HepG2 (cell line): ENCODE measurements around the gene STAT5A. TPM values are rescaled to one million over a fixed set of nuclear protein-coding genes. Genes with fewer than 3 reads are reported as not detected.

Source experiments
- AHR ChIP-seq: IDR thresholded peaks from 2 replicates; pipeline ENCODE4 v1.6.1; 2018; ENCODE audit warnings: missing genetic modification reagents, missing compliant biosample characterization
- ARID2 ChIP-seq: sonication (generic); formaldehyde crosslinking; IDR thresholded peaks from 2 replicates; pipeline ENCODE4 v1.8.1; 2022; ENCODE audit warnings: mild to moderate bottlenecking, missing genetic modification reagents, borderline replicate concordance
- ATRX ChIP-seq: sonication (generic); formaldehyde crosslinking; IDR thresholded peaks from 2 replicates; pipeline ENCODE4 v1.4.0; 2020; ENCODE audit warnings: missing genetic modification reagents, borderline replicate concordance
- DNMT3B ChIP-seq: conservative IDR thresholded peaks from 2 replicates; pipeline ENCODE4 v1.6.1; 2016; ENCODE audit warnings: missing biosample characterization, control low read depth
- FOSL1 ChIP-seq: sonication (generic); formaldehyde crosslinking; IDR thresholded peaks from 2 replicates; pipeline ENCODE4 v1.9.0; 2021; ENCODE audit warnings: missing genetic modification reagents, borderline replicate concordance
- HMGA1 ChIP-seq: sonication (generic); formaldehyde crosslinking; conservative IDR thresholded peaks from 2 replicates; pipeline ENCODE4 v1.4.0; 2020; ENCODE audit warnings: missing genetic modification reagents
- HOXA3 ChIP-seq: sonication (generic); formaldehyde crosslinking; IDR thresholded peaks from 2 replicates; pipeline ENCODE4 v1.5.0; 2020; ENCODE audit warnings: missing genetic modification reagents
- MTA1 ChIP-seq: sonication (generic); formaldehyde crosslinking; IDR thresholded peaks from 2 replicates; pipeline ENCODE4 v1.4.0; 2020; ENCODE audit warnings: missing genetic modification reagents, mild to moderate bottlenecking, borderline replicate concordance
- MXD1 ChIP-seq: sonication (generic); formaldehyde crosslinking; IDR thresholded peaks from 2 replicates; pipeline ENCODE4 v1.4.0; 2020; ENCODE audit warnings: mild to moderate bottlenecking, missing genetic modification reagents
- MYNN ChIP-seq: sonication (generic); formaldehyde crosslinking; IDR thresholded peaks from 2 replicates; pipeline ENCODE4 v1.4.0; 2020; ENCODE audit warnings: mild to moderate bottlenecking, low read depth, missing genetic modification reagents
- PAX8 ChIP-seq: sonication (generic); formaldehyde crosslinking; IDR thresholded peaks from 2 replicates; pipeline ENCODE4 v1.8.0; 2022; ENCODE audit warnings: mild to moderate bottlenecking, missing genetic modification reagents, borderline replicate concordance
- SMAD9 ChIP-seq: sonication (generic); formaldehyde crosslinking; IDR thresholded peaks from 2 replicates; pipeline ENCODE4 v1.5.1; 2020; ENCODE audit warnings: mild to moderate bottlenecking, missing genetic modification reagents
- THRA ChIP-seq: sonication (generic); formaldehyde crosslinking; IDR thresholded peaks from 2 replicates; pipeline ENCODE4 v1.4.0; 2020; ENCODE audit warnings: missing genetic modification reagents, borderline replicate concordance
- YEATS4 ChIP-seq: sonication (generic); formaldehyde crosslinking; IDR thresholded peaks from 2 replicates; pipeline ENCODE4 v1.4.0; 2020; ENCODE audit warnings: missing genetic modification reagents, borderline replicate concordance
- ZGPAT ChIP-seq: IDR thresholded peaks from 2 replicates; pipeline ENCODE4 v1.6.1; 2016; ENCODE audit warnings: mild to moderate bottlenecking
- ZKSCAN8 ChIP-seq: IDR thresholded peaks from 2 replicates; pipeline ENCODE4 v1.6.1; 2016; ENCODE audit warnings: borderline replicate concordance, missing genetic modification reagents, missing compliant biosample characterization
- ZMYM2 ChIP-seq: sonication (generic); formaldehyde crosslinking; IDR thresholded peaks from 2 replicates; pipeline ENCODE4 v1.8.0; 2022; ENCODE audit warnings: mild to moderate bottlenecking, missing genetic modification reagents
- ZNF136 ChIP-seq: sonication (generic); formaldehyde crosslinking; IDR thresholded peaks from 2 replicates; pipeline ENCODE4 v1.8.1; 2022; ENCODE audit warnings: low read depth, mild to moderate bottlenecking, moderate library complexity, missing genetic modification reagents
- ZNF17 ChIP-seq: sonication (generic); formaldehyde crosslinking; IDR thresholded peaks from 2 replicates; pipeline ENCODE4 v1.5.0; 2020; ENCODE audit warnings: mild to moderate bottlenecking, missing genetic modification reagents
- ZNF20 ChIP-seq: sonication (generic); formaldehyde crosslinking; IDR thresholded peaks from 2 replicates; pipeline ENCODE4 v1.4.0; 2020; ENCODE audit warnings: mild to moderate bottlenecking, moderate library complexity, missing genetic modification reagents
- ZNF253 ChIP-seq: sonication (generic); formaldehyde crosslinking; IDR thresholded peaks from 2 replicates; pipeline ENCODE4 v1.8.0; 2022; ENCODE audit warnings: mild to moderate bottlenecking, missing genetic modification reagents, borderline replicate concordance
- ZNF414 ChIP-seq: sonication (generic); formaldehyde crosslinking; IDR thresholded peaks from 2 replicates; pipeline ENCODE4 v1.5.0; 2020; ENCODE audit warnings: missing genetic modification reagents
- ZNF441 ChIP-seq: sonication (generic); formaldehyde crosslinking; IDR thresholded peaks from 2 replicates; pipeline ENCODE4 v1.7.0; 2021; ENCODE audit warnings: missing genetic modification reagents, borderline replicate concordance
- ZNF563 ChIP-seq: sonication (generic); formaldehyde crosslinking; IDR thresholded peaks from 2 replicates; pipeline ENCODE4 v1.8.0; 2022; ENCODE audit warnings: mild to moderate bottlenecking, moderate library complexity, missing genetic modification reagents
- ZNF703 ChIP-seq: sonication (generic); formaldehyde crosslinking; IDR thresholded peaks from 2 replicates; pipeline ENCODE4 v1.5.1; 2020; ENCODE audit warnings: missing genetic modification reagents, mild to moderate bottlenecking, moderate library complexity, borderline replicate concordance
- ZNF816 ChIP-seq: sonication (generic); formaldehyde crosslinking; IDR thresholded peaks from 2 replicates; pipeline ENCODE4 v1.8.0; 2022; ENCODE audit warnings: missing genetic modification reagents, mild to moderate bottlenecking, borderline replicate concordance
- ZNF883 ChIP-seq: sonication (generic); formaldehyde crosslinking; IDR thresholded peaks from 2 replicates; pipeline ENCODE4 v1.5.1; 2020; ENCODE audit warnings: mild to moderate bottlenecking, missing genetic modification reagents; ENCODE audit errors: not compliant biosample characterization
- polyA plus RNA-seq, 8 experiments: library from polyadenylated mRNA; depleted of rRNA in 3 of 8; stranded (reverse) in 7 of 8; unstranded in 1 of 8; fragments of >200 nt; fragmentation: Illumina TruSeq in 4 of 8; extraction: Trizol in 4 of 8; gene quantifications; 2 replicates each; pipeline versions ENCODE4 v1.2.1 to v1.2.3, GENCODE V29; 2011 to 2016; ENCODE audit warnings: low read depth in 4 of 8, missing spikeins in 1 of 8, mixed read lengths in 1 of 8; ENCODE audit not compliant: insufficient read depth in 1 of 8
- total RNA-seq, 5 experiments: library from RNA; depleted of rRNA; stranded (reverse); fragments of >200 nt; fragmentation: Illumina TruSeq; extraction: Trizol; gene quantifications; 2 replicates each; pipeline ENCODE4 v1.2.3, GENCODE V29; 2016; ENCODE audit warnings: low read depth in 1 of 5

Gene STAT5A
- total and polyA plus RNA-seq, 2 of the 13 experiments (the other 11 are each of a cell fraction or from before 2014, with no cell fraction given), result 1.4 to 4.1 TPM

- TF ChIP-seq ZGPAT (CRISPR knock-in tag) (peak; percentile 95; the same call in 1 of the 2 replicates), ZMYM2 (CRISPR knock-in tag) (peak; percentile 63; the same call in 1 of the 2 replicates), DNMT3B (CRISPR knock-in tag) (peak; percentile 46; the same call in 1 of the 2 replicates), MTA1 (CRISPR knock-in tag) (peak; percentile 98), ZNF17 (no peak), AHR (CRISPR knock-in tag) (no peak), ZNF816 (CRISPR knock-in tag) (peak; percentile 91; the same call in 1 of the 2 replicates), ZNF136 (CRISPR knock-in tag) (no peak), ZNF414 (0 out of 2 replicates have a peak, but pooled peaks have one; percentile 91), ZNF441 (CRISPR knock-in tag) (peak; percentile 79), ZNF20 (CRISPR knock-in tag) (no peak), ZNF883 (no peak), ZNF253 (CRISPR knock-in tag) (no peak; the same call in 1 of the 2 replicates), MXD1 (peak; percentile 26; the same call in 1 of the 2 replicates), HMGA1 (CRISPR knock-in tag) (no peak), SMAD9 (CRISPR knock-in tag) (no peak), ATRX (CRISPR knock-in tag) (no peak), YEATS4 (CRISPR knock-in tag) (peak; percentile 96), MYNN (CRISPR knock-in tag) (no peak; the same call in 1 of the 2 replicates), ZNF703 (CRISPR knock-in tag) (peak; percentile 89), FOSL1 (0 out of 2 replicates have a peak, but pooled peaks have one; percentile 25), PAX8 (CRISPR knock-in tag) (peak; percentile 92; the same call in 1 of the 2 replicates), ZNF563 (CRISPR knock-in tag) (peak; percentile 91), ARID2 (no peak), HOXA3 (CRISPR knock-in tag) (peak; percentile 84), ZKSCAN8 (CRISPR knock-in tag) (0 out of 2 replicates have a peak, but pooled peaks have one; percentile 58), THRA (CRISPR knock-in tag) (peak; percentile 98)
Observed at GRCh38 chr17:42276609-42277341, 11.5 kb upstream of the STAT5A start (continued).
